GM19324 (cell line): Measurements from ENCODE around the gene AKR7A2.
"Not testable (repeated sequence)": the region's sequence is repeated elsewhere in the genome, so short reads cannot be mapped to it uniquely, and the experiment has no call there.

ENCODE experiments used
- ATAC-seq: cut with Tn5 transposase; IDR thresholded peaks from one replicate; pipeline ENCODE4 v1.9.1; 2021; ENCODE audit warnings: mild to moderate bottlenecking, moderate library complexity; ENCODE audit not compliant: unreplicated experiment, low FRiP score

AKR7A2 gene

GRCh38 chr1:19308509-19308907, 3.4 kb downstream of the AKR7A2 start:
- ATAC-seq, result no peak

- no peak for ATAC-seq
Measured at GRCh38 chr1:19307794-19308508, 4.0 kb downstream of the AKR7A2 start.

- ATAC-seq, result no peak
Measured at GRCh38 chr1:19306941-19307340, 5.0 kb downstream of the AKR7A2 start.

- no peak for ATAC-seq
Measured at GRCh38 chr1:19305880-19306279, 6.1 kb downstream of the AKR7A2 start.

- ATAC-seq, result not testable (repeated sequence)
Measured at GRCh38 chr1:19304081-19304480, 7.9 kb downstream of the AKR7A2 start.

- ATAC-seq, result no peak
Measured at GRCh38 chr1:19300211-19300610, 11.7 kb downstream of the AKR7A2 start.

GRCh38 chr1:19294638-19295037, 17.3 kb downstream of the AKR7A2 start:
- no peak for ATAC-seq

GRCh38 chr1:19289244-19289643, 22.7 kb downstream of the AKR7A2 start:
- ATAC-seq, result no peak

GRCh38 chr1:19288324-19289241, 23.4 kb downstream of the AKR7A2 start, which contains the start of gene AKR7A3:
AKR7A3 (minus strand) TSS chr1:19288770; CDS start chr1:19288709, 61 bp downstream.
- ATAC-seq, result not testable (repeated sequence)

- no peak for ATAC-seq
Measured at GRCh38 chr1:19287436-19288185, 24.3 kb downstream of the AKR7A2 start.

GRCh38 chr1:19285807-19286206, 26.1 kb downstream of the AKR7A2 start:
- not testable (repeated sequence) for ATAC-seq

GRCh38 chr1:19285366-19285765, 26.6 kb downstream of the AKR7A2 start:
- not testable (repeated sequence) for ATAC-seq

GRCh38 chr1:19284881-19285280, 27.1 kb downstream of the AKR7A2 start:
- ATAC-seq, result no peak

GRCh38 chr1:19283891-19284290, 28.1 kb downstream of the AKR7A2 start:
- ATAC-seq, result no peak

GRCh38 chr1:19274636-19275035, 37.3 kb downstream of the AKR7A2 start:
- no peak for ATAC-seq

GRCh38 chr1:19273844-19274531, 38.0 kb downstream of the AKR7A2 start:
- ATAC-seq, result not testable (repeated sequence)

GRCh38 chr1:19273106-19273843, 38.7 kb downstream of the AKR7A2 start:
- no peak for ATAC-seq

GRCh38 chr1:19272064-19272463, 39.9 kb downstream of the AKR7A2 start:
- ATAC-seq, result no peak

GRCh38 chr1:19270343-19270730, 41.6 kb downstream of the AKR7A2 start:
- ATAC-seq, result not testable (repeated sequence)
